Activated CD4-positive, alpha-beta T cell treated with anti-CD3 and anti-CD28 coated beads for 36 hours (primary cell): ENCODE data around the gene UBE2V1. TPM values are rescaled to one million over a fixed set of nuclear protein-coding genes. Genes with fewer than 3 reads are reported as not detected.
"Not testable (repeated sequence)": the region's sequence is repeated elsewhere in the genome, so short reads cannot be mapped to it uniquely, and the experiment has no call there.

ENCODE experiments used
- ATAC-seq: fragments of 200-7000 bp; cut with Tn5 transposase; one replicate; pipeline ENCODE4 v1.10.0; 2021; ENCODE audit warnings: mild to moderate bottlenecking, moderate library complexity
- CTCF ChIA-PET: fragments of 350-600 bp; sonication (Branson Sonifier 250); formaldehyde crosslinking; loops from one replicate; lab custom pipeline; 2021; ENCODE audit warnings: antibody characterized with exemption; lab: Charles Lee
- POLR2A ChIA-PET: fragments of 350-600 bp; sonication (Branson Sonifier 250); formaldehyde crosslinking; loops from one replicate; lab custom pipeline; 2021; ENCODE audit warnings: antibody characterized with exemption, inconsistent platforms; lab: Charles Lee
- DNase-seq: peaks from one replicate; pipeline ENCODE4 v3.0.0-alpha.2; 2020
- H3K27ac Mint-ChIP-seq: one replicate; pipeline ENCODE4 v1.8.0; 2021; ENCODE audit warnings: mixed read lengths
- H3K27me3 Mint-ChIP-seq: one replicate; pipeline ENCODE4 v1.8.0; 2021; ENCODE audit warnings: mixed read lengths
- H3K36me3 Mint-ChIP-seq: one replicate; pipeline ENCODE4 v1.8.0; 2021; ENCODE audit warnings: low read depth, mixed read lengths
- H3K4me1 Mint-ChIP-seq: one replicate; pipeline ENCODE4 v1.8.0; 2021; ENCODE audit warnings: mixed read lengths
- H3K4me3 Mint-ChIP-seq: one replicate; pipeline ENCODE4 v1.8.0; 2021; ENCODE audit warnings: mild to moderate bottlenecking, moderate library complexity, mixed read lengths
- H3K9me3 Mint-ChIP-seq: one replicate; pipeline ENCODE4 v1.8.0; 2021; ENCODE audit warnings: low read depth, mixed read lengths
- intact Hi-C, 2 experiments: fragments of 100-400 bp; cut with DNase I in 1 of 2; cut with micrococcal nuclease in 1 of 2; formaldehyde crosslinking; loops; one replicate each; pipeline versions ENCODE4 v1.14.2 to v1.15.1; 2022 to 2024; cut with DNase I, micrococcal nuclease
- total RNA-seq, 2 experiments: library from RNA; stranded (reverse); gene quantifications; one replicate each; pipeline ENCODE4 v1.2.3, GENCODE V29; 2021

Gene UBE2V1
- total RNA-seq, 2 experiments from 2014 or later, result 177 to 265 TPM

DNA sequence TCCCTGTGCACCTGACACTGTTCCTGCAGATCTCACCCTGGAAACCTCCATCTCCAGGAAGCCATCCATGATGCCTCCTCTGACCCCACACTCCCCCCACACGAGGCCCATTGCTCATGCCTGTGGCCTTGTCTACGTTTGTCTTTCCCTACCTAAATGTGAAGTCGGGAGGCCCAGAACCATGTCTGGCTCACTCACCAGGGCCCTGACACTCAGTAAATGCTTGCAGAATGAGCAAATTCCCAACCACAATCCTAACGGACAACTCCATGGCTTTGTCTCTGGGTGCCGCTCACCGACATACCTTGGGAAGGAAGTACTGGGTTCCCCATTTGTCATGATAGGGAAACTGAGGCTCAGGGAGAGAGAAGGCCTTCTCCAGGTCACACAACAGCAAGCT is 33.3 kb upstream of the UBE2V1 start:
- Mint-ChIP-seq H3K4me1 (peaks cover 53% of the 10 kb centered on the region), H3K27ac (peak overlapping the region; percentile 97), H3K9me3 (no peaks in the 10 kb centered on the region), H3K36me3 (peaks cover 36% of the 10 kb centered on the region), H3K27me3 (no peaks in the 10 kb centered on the region), H3K4me3 (peak overlapping the region; percentile 66)
- intact Hi-C loops, result no loop called here
- CTCF ChIA-PET, result interaction anchor here (0.7 kb wide), 1 partner anchor 287 kb away, joined by 3 read pairs; no protein-coding TSS in a partner anchor
- ATAC-seq (no peak), DNase-seq (no peak)
- POLR2A ChIA-PET, result interaction anchor here (0.6 kb wide), 1 partner anchor 20 kb away, joined by 3 read pairs; no protein-coding TSS in a partner anchor

DNA sequence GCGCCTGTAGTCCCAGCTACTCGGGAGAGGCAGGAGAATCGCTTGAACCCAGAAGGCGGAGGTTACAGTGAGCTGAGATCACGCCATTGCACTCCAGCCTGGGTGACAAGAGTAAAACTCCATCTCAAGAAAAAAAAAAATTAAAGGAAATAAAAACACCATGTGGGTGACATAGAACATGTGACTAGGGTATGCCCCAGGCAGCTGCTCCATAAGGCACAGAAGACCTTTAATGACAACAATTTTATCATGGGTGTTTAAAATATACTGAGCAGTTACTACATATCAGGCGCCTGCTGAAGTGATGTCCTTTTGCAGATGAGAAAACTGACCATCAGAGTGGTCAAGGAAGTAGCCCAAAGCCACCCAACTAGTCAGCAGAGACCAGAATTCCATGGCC is 32.6 kb upstream of the UBE2V1 start:
- H3K4me1 Mint-ChIP-seq, result peaks cover 48% of the 10 kb centered on the region
- no peak overlapping the region for H3K4me3 Mint-ChIP-seq
- ChIA-PET POLR2A (interaction anchor here (1.8 kb wide), 1 partner anchor 8 kb away, joined by 5 read pairs; the partner anchor contains the start of gene PEDS1), CTCF (no interaction called here)
- H3K9me3 Mint-ChIP-seq, result no peaks in the 10 kb centered on the region
- no peak for DNase-seq
- H3K36me3 Mint-ChIP-seq, result peaks cover 33% of the 10 kb centered on the region
- intact Hi-C loops, result no loop called here
- no peaks in the 10 kb centered on the region for H3K27me3 Mint-ChIP-seq
- ATAC-seq, result no peak
- H3K27ac Mint-ChIP-seq, result peak overlapping the region; percentile 97

DNA sequence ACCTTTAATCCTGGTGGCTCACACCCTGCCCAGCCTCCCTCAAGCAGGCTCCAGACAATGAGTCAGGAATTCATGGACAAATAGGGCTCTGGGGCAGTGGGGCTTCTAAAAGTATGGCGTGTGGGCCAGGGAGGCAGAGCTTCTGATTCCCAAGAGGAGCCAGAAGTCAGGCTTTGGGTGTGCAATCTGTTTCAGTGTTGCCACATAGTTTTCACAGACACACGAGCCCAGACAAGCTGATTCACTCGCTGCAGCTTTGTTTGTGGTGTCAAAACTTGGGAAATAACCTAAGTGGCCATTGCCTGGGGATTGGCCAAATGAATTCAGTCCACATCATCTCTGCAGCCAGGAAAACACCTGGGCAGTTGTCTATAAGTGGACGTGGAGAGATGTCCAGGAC is 31.4 kb upstream of the UBE2V1 start:
- intact Hi-C loops, result no loop called here
- DNase-seq, result no peak
- no peak overlapping the region for H3K27ac Mint-ChIP-seq
- POLR2A ChIA-PET, result interaction anchor here (1.8 kb wide), 1 partner anchor 9 kb away, joined by 5 read pairs; the partner anchor contains the start of gene PEDS1
- H3K36me3 Mint-ChIP-seq, result peaks cover 36% of the 10 kb centered on the region
- no peaks in the 10 kb centered on the region for H3K9me3 Mint-ChIP-seq
- no peak overlapping the region for H3K4me3 Mint-ChIP-seq
- H3K27me3 Mint-ChIP-seq, result no peaks in the 10 kb centered on the region
- H3K4me1 Mint-ChIP-seq, result peaks cover 41% of the 10 kb centered on the region
- CTCF ChIA-PET, result interaction anchor here (0.6 to 0.9 kb wide), 4 partner anchors 10 to 225 kb away, joined by 3 to 8 read pairs (median 4); no protein-coding TSS in a partner anchor
- ATAC-seq, result no peak

DNA sequence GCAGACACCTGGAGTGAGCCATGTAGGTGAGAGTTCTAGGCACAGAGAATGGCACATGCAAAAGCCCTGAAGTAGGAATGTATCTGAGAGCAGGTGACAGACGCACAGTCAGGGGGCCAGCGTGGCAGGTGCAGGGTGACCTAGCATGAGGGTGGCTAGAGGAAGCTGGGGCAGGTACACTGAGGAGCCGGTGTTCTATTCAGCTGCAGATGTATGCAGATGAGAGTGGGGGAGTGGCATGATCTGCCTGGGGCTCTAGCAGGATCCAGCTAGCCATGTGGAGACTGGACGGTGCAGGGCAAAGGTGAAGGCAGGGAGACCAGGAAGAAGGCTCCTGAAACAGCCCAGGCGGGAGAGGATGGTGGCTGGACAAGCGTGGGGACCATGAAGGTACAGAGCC is 29.9 kb upstream of the UBE2V1 start:
- ATAC-seq, result no peak

DNA sequence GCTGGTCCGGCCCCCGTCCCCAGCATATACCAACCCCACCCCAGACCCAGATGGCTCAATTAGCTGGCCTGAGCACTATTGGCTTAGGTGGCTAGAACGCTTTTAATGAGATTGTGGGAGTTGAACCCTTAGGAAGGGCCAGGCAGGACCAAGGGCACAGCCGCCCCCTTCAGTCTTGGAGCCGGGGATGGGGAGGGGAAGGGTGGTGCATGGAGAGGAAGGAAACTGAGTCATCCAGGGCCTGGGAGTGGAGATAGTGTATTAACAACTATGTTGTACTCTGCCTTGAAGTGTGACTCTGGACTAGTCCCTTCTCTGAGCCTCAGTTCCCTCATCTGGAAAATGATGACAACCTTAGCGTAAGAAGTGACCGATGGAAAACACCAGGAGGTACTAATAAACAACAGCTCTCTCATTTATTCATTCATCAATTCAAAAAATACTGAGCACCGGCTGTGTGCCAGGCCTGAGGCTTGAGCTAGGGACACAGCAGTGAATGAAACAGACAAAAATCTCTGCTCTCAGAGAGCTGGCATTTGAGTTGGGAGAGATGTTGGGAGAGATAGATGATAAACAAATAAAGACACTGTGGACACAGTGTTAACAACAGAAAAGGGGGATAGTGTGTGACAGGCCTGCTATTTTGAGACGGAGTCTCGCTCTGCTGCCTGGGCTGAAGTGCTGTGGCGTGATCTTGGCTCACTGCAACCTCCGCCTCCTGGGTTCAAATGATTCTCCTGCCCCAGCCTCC is 29.0 kb upstream of the UBE2V1 start:
- intact Hi-C loops, result no loop called here
- CTCF ChIA-PET, result interaction anchor here (0.6 to 1.8 kb wide), 3 partner anchors 20 to 444 kb away, joined by 3 to 10 read pairs (median 3); no protein-coding TSS in a partner anchor
- H3K36me3 Mint-ChIP-seq, result peaks cover 36% of the 10 kb centered on the region
- DNase-seq (no peak), ATAC-seq (no peak)
- POLR2A ChIA-PET, result interaction anchor here (0.6 kb wide), 1 partner anchor 366 kb away, joined by 3 read pairs; no protein-coding TSS in a partner anchor
- H3K9me3 Mint-ChIP-seq, result no peaks in the 10 kb centered on the region
- H3K27me3 Mint-ChIP-seq, result no peaks in the 10 kb centered on the region
- peaks cover 31% of the 10 kb centered on the region for H3K4me1 Mint-ChIP-seq
- no peak overlapping the region for H3K4me3 Mint-ChIP-seq
- H3K27ac Mint-ChIP-seq, result no peak overlapping the region

More for the DNA sequence above, 29.9 kb upstream of the UBE2V1 start:
- CTCF ChIA-PET, result interaction anchor here (0.6 to 1.8 kb wide), 3 partner anchors 20 to 444 kb away, joined by 3 to 10 read pairs (median 3); no protein-coding TSS in a partner anchor
- peaks cover 31% of the 10 kb centered on the region for H3K4me1 Mint-ChIP-seq
- no peak overlapping the region for H3K4me3 Mint-ChIP-seq
- H3K27me3 Mint-ChIP-seq, result no peaks in the 10 kb centered on the region
- peak overlapping the region; percentile 23 for H3K27ac Mint-ChIP-seq
- H3K9me3 Mint-ChIP-seq, result no peaks in the 10 kb centered on the region
- no peak for DNase-seq
- H3K36me3 Mint-ChIP-seq, result peaks cover 35% of the 10 kb centered on the region
- POLR2A ChIA-PET, result no interaction called here
- intact Hi-C loops, result no loop called here

DNA sequence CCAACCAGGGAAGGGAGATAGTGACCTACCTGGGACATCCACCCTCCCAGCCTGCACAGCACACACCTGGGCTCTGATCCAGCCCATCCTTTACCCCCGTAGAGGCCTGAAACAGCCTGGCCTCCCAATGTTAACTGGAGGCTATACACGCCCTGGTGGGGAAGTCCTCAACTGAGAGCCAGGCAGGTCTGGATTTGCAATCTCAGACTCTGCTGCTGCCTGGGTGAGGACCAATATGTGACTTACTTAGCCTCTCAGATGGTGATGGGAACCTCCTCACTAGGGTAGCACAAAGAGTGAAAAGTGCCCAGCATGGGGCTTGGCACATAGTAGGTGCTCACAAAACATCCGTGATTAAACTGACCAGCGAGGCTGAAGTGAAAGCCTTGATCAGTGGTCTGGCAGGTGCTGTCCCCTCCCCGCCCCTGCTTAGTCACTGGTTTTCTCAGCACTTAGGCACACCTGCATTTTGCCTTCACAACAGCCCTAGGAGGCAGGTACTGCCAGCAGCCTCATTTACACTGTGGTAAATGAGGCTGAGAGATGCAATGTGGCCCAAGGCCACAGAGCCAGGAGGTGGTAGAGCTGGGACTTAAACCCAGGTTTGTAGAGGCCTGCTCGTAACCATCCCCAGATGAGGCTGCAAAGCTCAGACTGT is 28.2 kb upstream of the UBE2V1 start:
- intact Hi-C loops, result no loop called here
- ChIA-PET CTCF (no interaction called here), POLR2A (no interaction called here)
- Mint-ChIP-seq H3K9me3 (no peaks in the 10 kb centered on the region), H3K4me3 (no peak overlapping the region), H3K27ac (no peak overlapping the region), H3K36me3 (peaks cover 37% of the 10 kb centered on the region), H3K27me3 (no peaks in the 10 kb centered on the region), H3K4me1 (peaks cover 26% of the 10 kb centered on the region)
- no peak for ATAC-seq
- DNase-seq, result no peak

DNA sequence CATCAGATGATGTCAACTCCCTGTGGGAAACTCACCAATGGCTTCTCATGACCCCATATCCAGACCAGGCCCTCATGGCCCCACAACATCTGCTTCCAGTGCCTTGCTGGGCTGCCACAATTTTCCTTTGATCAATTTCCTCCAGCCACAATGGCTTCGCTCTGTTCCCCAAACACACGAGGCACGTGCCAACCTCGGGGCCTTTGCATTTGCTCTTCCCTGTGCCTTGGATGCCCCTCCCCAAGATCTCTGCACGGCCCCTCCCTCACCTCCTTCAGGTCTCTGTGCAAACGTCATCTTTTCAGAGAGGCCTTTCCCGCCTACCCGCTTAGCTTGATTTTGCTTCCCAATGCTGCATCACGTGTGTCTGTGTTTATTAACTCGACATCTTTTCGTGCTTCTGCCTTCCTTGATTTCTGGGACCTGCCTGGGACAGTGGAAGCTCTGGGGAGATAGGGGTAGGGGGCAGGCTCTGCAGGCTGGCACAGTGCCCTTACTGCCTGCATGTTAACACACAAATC is 27.4 kb upstream of the UBE2V1 start:
- peaks cover 21% of the 10 kb centered on the region for H3K4me1 Mint-ChIP-seq
- DNase-seq (no peak), ATAC-seq (no peak)
- intact Hi-C loops, result no loop called here
- ChIA-PET CTCF (no interaction called here), POLR2A (no interaction called here)
- H3K27me3 Mint-ChIP-seq, result no peaks in the 10 kb centered on the region
- H3K27ac Mint-ChIP-seq, result no peak overlapping the region
- H3K36me3 Mint-ChIP-seq, result peaks cover 35% of the 10 kb centered on the region
- no peak overlapping the region for H3K4me3 Mint-ChIP-seq
- H3K9me3 Mint-ChIP-seq, result no peaks in the 10 kb centered on the region

DNA sequence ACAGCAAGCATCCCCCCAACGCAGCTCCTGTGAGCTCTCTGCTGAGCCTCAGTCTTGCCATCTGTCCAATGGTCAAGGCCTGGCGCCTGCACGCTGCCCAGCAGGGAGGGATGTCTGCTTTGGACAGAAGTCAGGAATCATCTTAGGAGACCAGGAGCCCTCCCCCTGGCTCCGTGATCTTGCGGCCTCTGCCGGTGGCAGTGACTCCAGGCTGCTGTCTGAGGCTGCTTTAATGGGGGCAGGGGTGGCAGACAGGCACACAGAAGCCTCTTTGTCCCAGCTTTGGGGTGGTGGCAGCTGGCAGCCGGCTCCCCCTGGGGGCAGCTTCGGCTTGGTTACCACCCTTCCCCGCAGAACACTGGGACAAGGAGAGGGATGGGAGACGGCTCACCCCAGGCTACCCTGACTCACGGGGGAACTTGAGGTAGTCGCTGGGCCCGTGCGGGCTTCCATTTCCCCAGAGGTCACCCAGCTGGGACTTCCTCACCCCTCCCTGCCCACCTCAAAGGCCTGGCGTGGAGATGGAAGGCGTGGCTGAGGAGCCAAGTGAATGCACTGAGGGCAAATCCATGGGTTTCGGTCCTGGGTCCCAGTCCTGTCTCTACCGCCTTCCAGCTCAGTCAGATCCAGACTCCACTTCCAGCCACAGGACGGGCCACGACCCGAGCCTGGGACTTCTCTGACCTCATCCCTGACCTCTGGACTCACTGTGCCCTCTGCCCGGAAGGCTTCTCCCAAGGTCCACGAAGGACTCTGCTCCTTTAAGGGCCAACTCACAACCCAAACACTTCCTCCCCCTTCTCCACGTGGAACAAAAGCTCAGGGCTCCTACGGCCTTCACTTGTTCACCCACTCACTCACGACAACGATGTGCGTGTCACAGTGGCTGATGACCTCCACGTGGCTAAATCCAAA is 25.8 kb upstream of the UBE2V1 start:
- intact Hi-C loops, result no loop called here
- Mint-ChIP-seq H3K4me1 (peaks cover 21% of the 10 kb centered on the region), H3K27ac (peak overlapping the region; percentile 3), H3K4me3 (no peak overlapping the region), H3K27me3 (no peaks in the 10 kb centered on the region), H3K36me3 (peaks cover 35% of the 10 kb centered on the region), H3K9me3 (no peaks in the 10 kb centered on the region)
- ATAC-seq, result no peak
- DNase-seq, result no peak
- ChIA-PET POLR2A (interaction anchor here (0.7 kb wide), 1 partner anchor 296 kb away, joined by 5 read pairs; no protein-coding TSS in a partner anchor), CTCF (interaction anchor here (1.5 kb wide), 1 partner anchor 18 kb away, joined by 5 read pairs; no protein-coding TSS in a partner anchor)

DNA sequence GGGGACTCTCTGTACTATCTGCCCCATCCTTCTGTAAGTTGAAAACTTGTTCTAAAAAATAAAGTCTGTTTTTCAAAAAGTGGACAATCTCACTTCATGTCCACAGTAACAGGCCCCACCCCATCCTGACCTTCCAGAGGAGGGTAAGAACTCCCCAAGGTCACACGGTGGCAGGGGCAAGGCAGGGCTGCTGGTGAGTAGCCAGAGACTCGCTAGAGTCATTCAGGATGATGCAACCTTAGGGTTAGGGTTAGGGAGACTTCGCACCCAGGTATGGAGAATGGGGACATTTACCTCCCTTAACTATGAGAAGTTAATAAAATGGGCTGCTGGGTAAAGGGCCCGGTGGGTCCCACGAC is 25.1 kb upstream of the UBE2V1 start:
- H3K9me3 Mint-ChIP-seq, result no peaks in the 10 kb centered on the region
- H3K4me3 Mint-ChIP-seq, result no peak overlapping the region
- POLR2A ChIA-PET, result no interaction called here
- H3K36me3 Mint-ChIP-seq, result peaks cover 33% of the 10 kb centered on the region
- H3K27me3 Mint-ChIP-seq, result no peaks in the 10 kb centered on the region
- ATAC-seq (no peak), DNase-seq (no peak)
- intact Hi-C loops, result no loop called here
- peaks cover 21% of the 10 kb centered on the region for H3K4me1 Mint-ChIP-seq
- peak overlapping the region; percentile 47 for H3K27ac Mint-ChIP-seq
- CTCF ChIA-PET, result interaction anchor here (1.0 kb wide), 1 partner anchor 68 kb away, joined by 3 read pairs; no protein-coding TSS in a partner anchor

DNA sequence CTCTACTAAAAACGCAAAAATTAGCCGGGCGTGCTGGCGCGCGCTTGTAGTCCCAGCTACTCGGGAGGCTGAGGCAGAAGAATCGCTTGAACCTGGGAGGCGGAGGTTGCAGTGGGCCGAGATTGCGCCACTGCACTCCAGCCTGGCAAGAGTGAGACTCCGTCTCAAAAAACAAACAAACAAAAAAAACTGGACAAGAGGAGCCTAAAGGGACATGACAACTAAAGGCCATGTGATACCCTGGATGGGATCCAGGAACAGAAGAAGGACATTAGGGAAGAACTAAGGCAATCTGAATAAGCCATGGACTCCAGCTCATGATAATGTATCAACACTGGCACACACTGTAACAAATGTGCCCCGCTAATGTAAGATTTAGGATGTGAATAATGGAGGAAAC is 24.8 kb upstream of the UBE2V1 start:
- H3K4me3 Mint-ChIP-seq, DNase-seq, intact Hi-C loops, ATAC-seq, H3K27me3 Mint-ChIP-seq, H3K9me3 Mint-ChIP-seq, POLR2A ChIA-PET: not testable (repeated sequence)
- H3K4me1 Mint-ChIP-seq, result peaks cover 17% of the 10 kb centered on the region
- H3K27ac Mint-ChIP-seq, result peak overlapping the region; percentile 47
- H3K36me3 Mint-ChIP-seq, result peaks cover 29% of the 10 kb centered on the region
- CTCF ChIA-PET, result interaction anchor here (0.5 to 1.0 kb wide), 2 partner anchors 10 to 67 kb away, joined by 3 to 4 read pairs; no protein-coding TSS in a partner anchor
